ENCODE data around the gene CLIC5. TPM values are rescaled to one million over a fixed set of nuclear protein-coding genes. Genes with fewer than 3 reads are reported as not detected.

The CLIC5 gene
- total RNA-seq, 1 experiment from 2014 or later: 0.20 TPM

DNA sequence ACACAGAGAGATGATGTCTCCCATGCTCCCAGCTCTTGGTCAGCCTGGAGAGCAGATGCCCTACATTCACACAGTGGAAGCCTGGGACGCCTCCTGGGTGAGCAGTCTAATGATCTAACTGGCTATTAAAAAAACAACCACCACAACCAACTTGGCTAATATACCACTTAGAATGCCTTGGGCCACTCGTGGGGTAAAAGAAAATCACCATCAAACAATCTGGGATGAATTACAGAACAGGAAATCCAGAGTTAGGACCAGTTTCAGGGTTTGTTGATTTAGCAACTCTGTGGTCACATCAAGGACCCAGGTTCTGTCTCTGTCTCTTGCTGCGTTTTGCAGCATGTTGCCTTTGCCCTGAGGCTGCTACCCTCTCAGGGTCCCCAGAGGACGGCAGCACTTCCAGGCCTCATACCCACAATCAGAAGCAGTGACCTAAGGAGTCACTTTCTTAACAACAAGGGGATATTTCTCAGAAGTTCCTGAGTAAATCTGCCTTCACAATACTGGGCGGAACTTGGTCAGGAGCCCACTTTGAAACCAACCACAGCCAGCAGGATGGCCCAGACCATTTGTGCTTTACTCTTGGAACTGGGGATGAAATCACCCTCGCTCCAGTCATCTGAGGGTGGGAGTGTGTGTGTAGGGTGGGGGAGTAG, 118.7 kb downstream of the CLIC5 start:
- Mint-ChIP-seq H3K9me3 (no peaks in the 10 kb centered on the region; a peak in 1 of 5 replicates), H3K4me1 (peaks cover 32 to 35% of the 10 kb centered on the region in 2 experiments), H3K27me3 (ENCODE audit: low read depth) (peaks cover 31% of the 10 kb centered on the region), H3K36me3 (ENCODE audit: insufficient read depth in 1 of 3, low read depth in 3 of 3) (no peaks in the 10 kb centered on the region; a peak in 2 of 7 replicates), H3K4me3 (no peak overlapping the region), H3K27ac (0 out of 7 replicates have a peak overlapping the region, but pooled peaks of 1 of the 3 experiments have one; percentile 72)
- H3K23me2 ChIP-seq (ENCODE audit: insufficient read length, low read depth, low read length, poor library complexity, severe bottlenecking): no peaks in the 10 kb centered on the region
- H3K9ac ChIP-seq (ENCODE audit: extremely low read depth, insufficient read length, low read length): no peak overlapping the region
- H2AK5ac ChIP-seq (ENCODE audit: insufficient read length, low read length): no peak overlapping the region
- H3K27ac ChIP-seq (ENCODE audit: insufficient read length, low read depth, low read length): no peak overlapping the region
- H2AFZ ChIP-seq (ENCODE audit: low read length): no peak overlapping the region
- no peak overlapping the region for H3K56ac ChIP-seq (ENCODE audit: insufficient read length, low read depth, low read length)
- no peak overlapping the region for H3K4ac ChIP-seq (ENCODE audit: low read depth, low read length)
- no peaks in the 10 kb centered on the region for H3K27me3 ChIP-seq (ENCODE audit: insufficient read depth, low read length)
- no peak overlapping the region for H2BK120ac ChIP-seq (ENCODE audit: low read depth, low read length, poor library complexity, severe bottlenecking)
- no peak overlapping the region for H2BK15ac ChIP-seq (ENCODE audit: low read depth, low read length)
- no peak overlapping the region for H3K4me2 ChIP-seq (ENCODE audit: insufficient read depth, insufficient read length, low read length)
- DNase-seq: no peak
- no peak overlapping the region for H4K91ac ChIP-seq (ENCODE audit: insufficient read length, low read depth, low read length)
- H3K18ac ChIP-seq (ENCODE audit: insufficient read length, low read depth, low read length): no peak overlapping the region
- H3K4me1 ChIP-seq (ENCODE audit: insufficient read depth, low read length): peaks cover 7% of the 10 kb centered on the region; the same call in 1 of the 2 replicates
- no peaks in the 10 kb centered on the region for H3K79me2 ChIP-seq (ENCODE audit: insufficient read depth, low read length)
- TF ChIP-seq, protein P1, sequence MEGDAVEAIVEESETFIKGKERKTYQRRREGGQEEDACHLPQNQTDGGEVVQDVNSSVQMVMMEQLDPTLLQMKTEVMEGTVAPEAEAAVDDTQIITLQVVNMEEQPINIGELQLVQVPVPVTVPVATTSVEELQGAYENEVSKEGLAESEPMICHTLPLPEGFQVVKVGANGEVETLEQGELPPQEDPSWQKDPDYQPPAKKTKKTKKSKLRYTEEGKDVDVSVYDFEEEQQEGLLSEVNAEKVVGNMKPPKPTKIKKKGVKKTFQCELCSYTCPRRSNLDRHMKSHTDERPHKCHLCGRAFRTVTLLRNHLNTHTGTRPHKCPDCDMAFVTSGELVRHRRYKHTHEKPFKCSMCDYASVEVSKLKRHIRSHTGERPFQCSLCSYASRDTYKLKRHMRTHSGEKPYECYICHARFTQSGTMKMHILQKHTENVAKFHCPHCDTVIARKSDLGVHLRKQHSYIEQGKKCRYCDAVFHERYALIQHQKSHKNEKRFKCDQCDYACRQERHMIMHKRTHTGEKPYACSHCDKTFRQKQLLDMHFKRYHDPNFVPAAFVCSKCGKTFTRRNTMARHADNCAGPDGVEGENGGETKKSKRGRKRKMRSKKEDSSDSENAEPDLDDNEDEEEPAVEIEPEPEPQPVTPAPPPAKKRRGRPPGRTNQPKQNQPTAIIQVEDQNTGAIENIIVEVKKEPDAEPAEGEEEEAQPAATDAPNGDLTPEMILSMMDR (conservative IDR thresholded peaks at IDR 0.05): no peak
- no peak overlapping the region for H3K23ac ChIP-seq (ENCODE audit: insufficient read length, low read depth, low read length)
- no peaks in the 10 kb centered on the region for H3K9me3 ChIP-seq (ENCODE audit: control insufficient read depth, low read depth, low read length)
- no peak overlapping the region for H3K14ac ChIP-seq (ENCODE audit: insufficient read depth, low read length)
- no peak overlapping the region for H4K8ac ChIP-seq (replicated peaks; ENCODE audit: insufficient read length, low read depth, low read length)
- no peaks in the 10 kb centered on the region for H4K20me1 ChIP-seq (ENCODE audit: control insufficient read depth, insufficient read depth, insufficient read length)
- WGBS (ENCODE audit: extremely low coverage, insufficient read length, low lambda C conversion rate): no CpG with 5 or more reads among the region's 6 CpGs
- no peak overlapping the region for H4K5ac ChIP-seq (ENCODE audit: insufficient read length, low read depth, low read length)
- no peak overlapping the region for H2BK20ac ChIP-seq (ENCODE audit: low read depth, low read length, poor library complexity, severe bottlenecking)
- no peaks in the 10 kb centered on the region for H3K79me1 ChIP-seq (ENCODE audit: insufficient read depth, low read depth, low read length, poor library complexity, severe bottlenecking)
- no peak overlapping the region for H3T11ph ChIP-seq (ENCODE audit: low read length)
- H2BK5ac ChIP-seq (ENCODE audit: insufficient read length, low read length): no peak overlapping the region
- H2BK12ac ChIP-seq (ENCODE audit: insufficient read length, low read depth, low read length): no peak overlapping the region

All from H9 (cell line).